GM21526 (cell line): ENCODE results near the gene CC2D2A.

ENCODE experiments used
- ATAC-seq: cut with Tn5 transposase; IDR thresholded peaks from one replicate; pipeline ENCODE4 v1.9.1; 2021; ENCODE audit warnings: moderate library complexity; ENCODE audit not compliant: unreplicated experiment, low FRiP score

The CC2D2A gene

DNA sequence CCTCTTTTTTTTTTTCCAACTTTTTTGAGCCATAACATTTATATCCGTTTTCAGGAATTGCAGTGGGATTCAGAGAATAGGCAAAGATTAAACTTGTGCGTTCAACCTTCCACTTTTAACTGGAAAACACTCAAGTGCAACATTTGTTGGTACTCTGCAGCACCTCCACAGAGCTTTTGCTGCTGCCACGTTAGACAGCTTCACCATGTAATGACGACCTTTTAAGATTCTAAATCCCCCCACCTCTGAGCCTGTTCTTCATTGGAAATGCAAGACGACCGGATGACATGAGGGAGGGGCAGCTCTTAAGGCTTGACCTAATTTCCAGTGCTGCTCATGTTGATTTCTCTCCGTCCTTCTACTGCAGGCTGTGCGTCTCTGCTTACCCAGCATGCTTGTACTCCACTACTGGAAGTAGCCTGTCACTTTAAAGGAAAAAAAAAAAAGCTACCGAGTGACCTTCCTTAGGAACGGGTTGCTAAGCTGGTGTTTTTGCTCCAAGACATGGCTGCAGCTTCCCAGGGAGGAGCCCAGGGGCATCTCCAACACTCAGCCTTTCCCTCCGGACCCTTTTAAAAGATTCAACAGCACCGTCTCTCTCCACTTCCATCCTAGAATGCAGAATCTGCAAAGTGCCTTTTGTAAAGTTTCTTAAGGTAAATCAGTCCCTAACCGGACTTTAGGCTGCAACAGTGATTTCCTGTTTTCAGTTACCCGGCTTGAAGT lies at the start of gene CC2D2A:
Gene CC2D2A (plus strand): TSS at position 481 of the 726 bp plus-strand sequence. CDS start 6,051 bp downstream, outside the sequence.
- ATAC-seq: no peak

GRCh38 chr4:15420642-15421041 lies 49.0 kb upstream of the CC2D2A start:
- ATAC-seq: no peak

GRCh38 chr4:15423285-15423711 lies 46.4 kb upstream of the CC2D2A start:
- ATAC-seq: no peak

DNA sequence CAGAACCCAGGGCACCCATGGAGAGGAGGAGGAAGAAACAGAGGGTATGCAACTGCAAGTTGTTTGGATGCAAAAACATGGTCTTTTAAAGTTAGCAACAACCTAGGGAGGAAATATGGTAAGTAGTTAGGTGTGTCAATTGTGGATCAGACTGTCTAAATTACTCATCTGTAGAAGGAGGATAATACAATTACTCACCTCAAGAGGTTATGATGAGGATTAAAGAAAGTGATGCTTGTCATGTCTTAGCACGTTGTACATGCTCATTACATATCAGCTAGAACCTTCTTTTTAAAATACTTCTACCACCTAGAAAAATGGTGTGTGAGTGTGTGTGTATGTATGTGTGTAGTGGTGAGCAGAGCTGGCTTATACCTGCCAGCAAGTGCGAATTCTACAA lies 44.2 kb upstream of the CC2D2A start:
- no peak for ATAC-seq

GRCh38 chr4:15427161-15427560 lies 42.5 kb upstream of the CC2D2A start:
- no peak for ATAC-seq

- ATAC-seq: no peak
Measured at GRCh38 chr4:15427701-15428100, 42.0 kb upstream of the CC2D2A start, which contains the start of gene C1QTNF7. Gene C1QTNF7, plus strand, starts transcription at chr4:15428033. Its CDS starts 7,711 bp downstream, at chr4:15435744.

DNA sequence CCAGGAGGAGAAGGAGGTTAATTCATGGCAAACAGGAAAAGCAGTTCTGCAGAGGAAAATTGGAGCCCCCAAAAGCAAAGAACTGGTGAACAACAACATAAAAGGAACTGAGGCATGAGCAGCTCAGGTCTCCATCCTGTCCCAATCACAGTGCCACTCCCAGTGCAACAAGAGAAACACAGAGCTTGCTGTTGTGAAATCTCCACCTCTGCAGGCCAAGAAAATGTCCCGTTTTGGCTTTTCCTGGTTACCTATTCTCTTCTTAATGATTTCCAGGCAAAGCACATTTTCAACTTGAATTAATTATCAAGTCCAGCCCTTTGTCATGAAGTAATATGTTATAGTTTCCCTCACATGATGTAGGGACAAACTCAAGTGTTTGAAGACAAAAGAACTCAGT lies 41.1 kb upstream of the CC2D2A start:
- ATAC-seq: no peak

DNA sequence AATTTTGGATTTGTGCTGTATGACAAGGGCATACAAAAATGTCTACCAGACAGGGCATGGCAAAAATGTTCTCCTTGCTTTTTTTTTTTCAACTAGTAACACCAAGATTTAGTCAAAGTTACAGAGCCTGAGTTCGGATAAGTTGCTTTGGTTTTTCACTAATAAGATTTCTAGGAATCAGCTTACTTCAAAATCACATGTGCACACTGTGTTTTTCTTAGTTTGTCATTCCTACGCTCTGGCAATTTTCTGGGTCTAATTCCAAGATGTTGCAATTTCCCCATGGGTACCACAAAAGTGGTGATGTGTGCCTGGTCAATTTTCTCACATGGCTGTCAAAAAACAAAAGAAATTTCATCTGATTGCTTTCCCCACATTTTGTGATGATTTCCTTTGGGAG lies 35.6 kb upstream of the CC2D2A start:
- no peak for ATAC-seq

DNA sequence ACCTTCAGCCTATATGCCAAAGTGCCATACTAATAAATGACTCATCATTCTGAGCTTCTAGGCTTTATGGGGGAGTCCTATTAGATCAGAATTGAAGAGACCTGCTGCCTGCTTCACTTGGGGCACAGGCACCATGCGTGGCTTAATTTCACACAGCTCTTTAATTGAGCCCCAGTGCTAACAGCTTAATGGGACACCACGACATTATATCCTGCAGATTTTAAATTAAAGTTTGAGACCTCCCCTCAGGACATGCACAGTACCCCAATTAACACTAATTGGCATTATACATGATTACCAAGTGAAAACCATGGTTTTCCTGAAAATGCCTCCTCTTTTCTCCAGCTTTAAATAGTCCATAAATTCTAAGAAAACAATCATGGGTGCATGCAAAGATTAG lies 35.0 kb upstream of the CC2D2A start:
- ATAC-seq: no peak

DNA sequence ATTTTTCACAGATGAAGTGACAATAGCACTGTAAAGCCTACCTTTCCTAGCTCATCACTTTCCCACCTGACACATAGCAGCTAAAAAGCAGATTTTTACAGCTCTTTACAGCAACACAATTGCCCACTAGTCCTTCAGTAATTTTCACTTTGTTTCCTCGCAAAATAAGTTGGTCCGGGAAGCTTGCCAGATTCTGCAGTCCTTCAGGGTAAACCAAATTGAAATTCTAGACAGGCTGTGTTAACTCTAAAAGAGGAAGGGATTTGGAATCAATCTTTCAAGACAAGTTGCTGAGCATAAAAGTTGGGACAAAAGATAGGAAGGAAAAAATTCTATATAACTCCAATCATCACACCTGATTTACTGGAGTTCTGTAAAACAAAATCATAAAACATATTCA lies 33.2 kb upstream of the CC2D2A start:
- no peak for ATAC-seq

- no peak for ATAC-seq
Measured at GRCh38 chr4:15438939-15439524, 30.6 kb upstream of the CC2D2A start.

DNA sequence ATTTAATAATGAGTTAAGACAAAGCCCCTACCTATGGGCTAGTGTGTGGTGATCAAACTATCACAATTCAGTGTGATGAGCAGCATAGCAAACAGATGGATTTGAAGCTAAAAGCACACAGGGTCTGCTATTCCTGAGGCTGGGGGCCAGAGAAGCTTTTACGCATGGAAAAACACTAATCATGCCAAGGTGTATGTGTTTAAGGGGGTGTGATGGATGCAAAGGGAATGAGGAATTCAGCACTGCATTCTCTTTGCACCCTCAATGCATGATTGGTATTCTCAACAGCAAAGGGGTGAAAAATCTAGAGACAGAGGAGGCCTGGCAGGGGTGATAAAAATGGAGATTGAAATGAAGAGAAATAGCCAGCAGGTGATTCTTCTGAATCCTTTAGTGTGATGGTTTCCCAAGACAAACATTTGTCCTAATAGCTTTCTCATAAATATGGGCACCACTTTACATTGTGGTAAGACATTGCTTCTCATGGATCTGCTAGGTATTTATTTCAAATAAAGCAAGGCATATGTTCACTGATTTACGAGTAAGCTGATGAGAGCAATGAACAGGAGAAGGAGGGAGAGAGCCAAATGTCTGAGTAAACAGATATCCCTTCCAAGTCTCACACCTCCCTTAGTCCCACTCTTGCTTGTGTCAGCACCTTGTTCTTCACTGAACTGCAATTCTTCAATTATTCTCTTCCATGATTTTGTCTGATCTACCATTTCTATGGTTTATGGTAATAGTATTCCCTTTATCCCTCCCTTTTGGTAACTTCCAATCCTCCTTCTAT lies 26.1 kb upstream of the CC2D2A start:
- ATAC-seq: no peak

- ATAC-seq: no peak
Measured at GRCh38 chr4:15444276-15444675, 25.4 kb upstream of the CC2D2A start.

DNA sequence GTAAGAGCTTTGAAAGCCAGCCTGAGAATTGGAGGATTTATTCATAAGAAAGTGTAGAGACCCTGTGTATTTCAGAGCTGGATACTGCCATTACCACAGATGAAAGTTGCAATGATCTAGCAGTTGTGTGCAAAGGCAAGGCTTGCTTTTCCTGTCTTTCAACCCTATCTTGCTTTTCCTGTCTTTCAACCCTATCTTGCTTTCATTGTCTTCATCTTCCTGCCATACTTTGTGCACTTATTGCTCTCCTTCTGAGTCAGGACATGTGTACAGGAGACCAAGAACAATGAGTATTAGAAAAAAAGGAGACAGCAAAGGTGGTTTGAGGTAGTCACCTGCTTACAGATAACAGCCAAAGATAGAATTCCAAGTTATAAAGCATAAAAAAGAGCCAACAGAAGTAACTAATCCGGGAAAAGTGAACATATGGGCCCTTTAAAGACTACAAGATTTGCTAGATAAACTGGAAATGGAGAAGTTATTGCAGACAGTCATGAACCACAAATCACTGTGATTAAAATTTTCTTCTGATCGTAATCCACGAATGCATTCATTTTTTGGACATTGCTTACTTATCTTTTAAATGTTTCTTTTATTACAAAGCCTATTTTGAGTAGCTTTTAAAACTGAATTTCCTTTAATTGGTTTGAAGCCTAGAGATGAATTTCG lies 24.7 kb upstream of the CC2D2A start:
- no peak for ATAC-seq

- ATAC-seq: no peak
Measured at GRCh38 chr4:15451181-15451865, 18.4 kb upstream of the CC2D2A start.

- ATAC-seq: no peak
Measured at GRCh38 chr4:15451866-15452765, 17.6 kb upstream of the CC2D2A start.

GRCh38 chr4:15455290-15455689 lies 14.4 kb upstream of the CC2D2A start:
- ATAC-seq: no peak

DNA sequence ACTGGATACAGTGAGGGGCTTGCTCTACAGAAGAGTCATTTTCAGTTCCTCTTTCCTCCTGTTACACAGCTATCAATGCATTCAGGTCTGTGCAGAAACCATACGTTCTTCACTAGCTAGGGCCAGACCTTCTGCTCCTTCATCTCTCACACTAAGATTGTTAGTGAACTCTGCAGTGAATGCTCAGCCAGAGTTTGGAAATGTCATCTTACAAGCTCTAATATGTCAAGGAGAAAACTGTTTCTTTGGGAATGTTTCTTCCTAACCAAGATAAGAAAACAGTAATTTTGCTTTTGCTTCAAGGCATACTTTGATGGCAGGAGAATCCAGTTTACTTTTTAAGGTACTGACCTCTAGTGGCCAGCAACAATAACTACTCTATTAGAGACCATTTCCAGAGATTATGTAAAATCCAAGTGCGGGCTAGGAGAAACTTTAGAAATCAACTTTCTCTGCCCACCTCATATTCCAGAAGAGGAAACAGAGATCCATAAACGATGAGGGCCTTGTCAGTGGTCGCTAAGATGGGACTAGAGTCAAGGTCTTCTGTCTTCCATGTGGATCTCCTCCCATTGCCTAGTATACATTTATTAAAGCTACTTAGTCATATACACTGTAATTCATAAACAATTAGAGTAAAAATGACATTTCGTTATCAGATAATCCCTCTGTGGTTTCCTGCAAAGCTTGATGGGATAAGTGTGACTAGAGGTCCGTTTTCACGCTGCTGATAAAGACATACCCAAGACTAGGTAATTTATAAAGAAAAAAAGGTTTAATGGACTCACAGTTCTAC lies 12.1 kb upstream of the CC2D2A start:
- ATAC-seq: peak; percentile 98

DNA sequence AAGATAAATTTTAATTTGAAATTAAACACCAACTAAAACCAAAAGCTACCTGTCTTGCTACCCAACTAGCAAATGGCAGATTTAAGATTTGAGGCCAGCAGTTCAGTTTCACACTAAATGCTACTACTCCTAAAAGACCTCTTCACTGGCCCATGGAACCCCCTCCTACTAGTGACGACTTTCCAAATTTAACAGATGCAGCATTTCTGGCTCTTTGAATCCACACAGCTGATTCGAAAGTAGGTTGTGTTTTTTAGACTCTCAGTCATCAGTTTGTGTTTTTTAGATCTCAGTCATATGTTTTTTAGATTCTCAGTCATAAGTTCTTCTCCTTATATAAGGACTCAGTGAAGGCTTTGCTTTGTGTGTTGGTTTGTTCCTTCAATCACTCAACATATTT lies 11.1 kb upstream of the CC2D2A start:
- ATAC-seq: no peak
